GM13976 (cell line): ENCODE results near the gene CMIP.
A peak's percentile ranks its signal among the peaks of the same experiment; 100 is the strongest.

Experiments
- DNase-seq: peaks from one replicate; pipeline ENCODE4 v3.0.0; 2012; ENCODE audit warnings: low spot score
- CTCF ChIP-seq: IDR thresholded peaks from 2 replicates; pipeline ENCODE4 v1.5.1; 2012; ENCODE audit warnings: borderline replicate concordance, mild to moderate bottlenecking; ENCODE audit not compliant: insufficient read depth; ENCODE audit errors: extremely low read depth, missing control alignments, control extremely low read depth
- in situ Hi-C: fragments of 300-500 bp; cut with MboI; formaldehyde crosslinking; loops from one replicate; pipeline ENCODE4 v1.12.0; 2022; ENCODE audit warnings: low sequenced_read_pairs, mixed read lengths, inconsistent platforms; ENCODE audit not compliant: unreplicated experiment

The CMIP gene

GRCh38 chr16:81723098-81723723 lies 278.6 kb downstream of the CMIP start:
- in situ Hi-C loops, result loop anchor here (10.0 kb wide), 3 partner anchors 98 to 358 kb away; no protein-coding TSS in a partner anchor
- TF ChIP-seq CTCF, result peak; percentile 63
- peak; percentile 72 for DNase-seq

- TF ChIP-seq CTCF, result no peak
- in situ Hi-C loops, result loop anchor here (10.0 kb wide), 3 partner anchors 104 to 364 kb away; no protein-coding TSS in a partner anchor
- no peak for DNase-seq
These were observed 283.8 kb downstream of the CMIP start for GRCh38 chr16:81728435-81728834.

- in situ Hi-C loops, result loop anchor here (10.0 kb wide), 3 partner anchors 105 to 365 kb away; no protein-coding TSS in a partner anchor
- DNase-seq, result no peak
- TF ChIP-seq CTCF, result no peak
These were observed 284.8 kb downstream of the CMIP start for GRCh38 chr16:81729451-81729850.

- in situ Hi-C loops, result no loop called here
- peak; percentile 63 for TF ChIP-seq CTCF
- DNase-seq, result peak; percentile 84
These were observed 285.8 kb downstream of the CMIP start for GRCh38 chr16:81730090-81731051.

- TF ChIP-seq CTCF, result no peak
- DNase-seq, result no peak
- in situ Hi-C loops, result no loop called here
These were observed 287.0 kb downstream of the CMIP start for GRCh38 chr16:81731649-81732048.

- no peak for TF ChIP-seq CTCF
- no peak for DNase-seq
- in situ Hi-C loops, result no loop called here
These were observed 288.1 kb downstream of the CMIP start for GRCh38 chr16:81732699-81733098.
